Measurements from ENCODE around the gene CMSS1. TPM values are rescaled to one million over a fixed set of nuclear protein-coding genes. Genes with fewer than 3 reads are reported as not detected.

CMSS1 gene
- total RNA-seq, 6 experiments from 2014 or later: 10.1 to 14.6 (median 11.6) TPM

GRCh38 chr3:100073714-100074307, 256.1 kb downstream of the CMSS1 start:
- H3K4me3 ChIP-seq: no peak overlapping the region
- H3K27me3 ChIP-seq: no peaks in the 10 kb centered on the region
- H3K36me3 ChIP-seq: no peaks in the 10 kb centered on the region
- peak overlapping the region in 2 of 3 donors; percentile 4 to 27 for H3K27ac ChIP-seq
- H3K4me1 ChIP-seq: peaks cover 0 to 19% (median 7%) of the 10 kb centered on the region in 4 donors
- no peaks in the 10 kb centered on the region for H3K9me3 ChIP-seq
- TF ChIP-seq POLR2A (IDR thresholded peaks at IDR 0.05): no peak
- TF ChIP-seq CTCF (IDR thresholded peaks at IDR 0.05): no peak
- intact Hi-C loops (cut with DNase I): loop anchor here in 1 of 2 donors (5.0 kb wide), 1 partner anchor 178 kb away; no protein-coding TSS in a partner anchor
- ATAC-seq: no peak
- 48% methylated on average over 10 of the region's 10 CpGs for WGBS (ENCODE audit: insufficient coverage, low coverage, low lambda C conversion rate, missing lambda C conversion rate)
- no peak for DNase-seq

GRCh38 chr3:100075196-100075595, 257.5 kb downstream of the CMSS1 start:
- WGBS (ENCODE audit: insufficient coverage, low coverage, low lambda C conversion rate, missing lambda C conversion rate): 91% methylated on average over 3 of the region's 4 CpGs
- intact Hi-C loops (cut with DNase I): no loop called here
- TF ChIP-seq CTCF (IDR thresholded peaks at IDR 0.05) (no peak), POLR2A (IDR thresholded peaks at IDR 0.05) (no peak)
- peaks cover 0 to 19% (median 6%) of the 10 kb centered on the region in 4 donors for H3K4me1 ChIP-seq
- H3K27ac ChIP-seq: no peak overlapping the region
- no peak for DNase-seq
- no peaks in the 10 kb centered on the region for H3K27me3 ChIP-seq
- ATAC-seq: no peak
- no peaks in the 10 kb centered on the region for H3K9me3 ChIP-seq
- H3K4me3 ChIP-seq: no peak overlapping the region
- no peaks in the 10 kb centered on the region for H3K36me3 ChIP-seq

GRCh38 chr3:100075851-100076730, 258.4 kb downstream of the CMSS1 start:
- H3K4me1 ChIP-seq: peaks cover 0 to 22% (median 6%) of the 10 kb centered on the region in 4 donors
- ATAC-seq (peak in 2 of 4 donors; percentile 7 to 8), DNase-seq (no peak)
- H3K27me3 ChIP-seq: no peaks in the 10 kb centered on the region
- peak overlapping the region in 2 of 3 donors; percentile 38 to 39 for H3K27ac ChIP-seq
- 58% methylated on average over 4 of the region's 4 CpGs for WGBS (ENCODE audit: insufficient coverage, low coverage, low lambda C conversion rate, missing lambda C conversion rate)
- TF ChIP-seq POLR2A (IDR thresholded peaks at IDR 0.05) (no peak), CTCF (IDR thresholded peaks at IDR 0.05) (no peak)
- no peaks in the 10 kb centered on the region for H3K36me3 ChIP-seq
- no peak overlapping the region for H3K4me3 ChIP-seq
- H3K9me3 ChIP-seq: no peaks in the 10 kb centered on the region
- intact Hi-C loops (cut with DNase I): no loop called here

GRCh38 chr3:100076731-100077529, 259.3 kb downstream of the CMSS1 start:
- Histone ChIP-seq H3K4me1 (peaks cover 0 to 23% (median 6%) of the 10 kb centered on the region in 4 donors), H3K4me3 (no peak overlapping the region), H3K27me3 (no peaks in the 10 kb centered on the region), H3K36me3 (no peaks in the 10 kb centered on the region), H3K27ac (peak overlapping the region in 2 of 3 donors; percentile 38 to 39), H3K9me3 (no peaks in the 10 kb centered on the region)
- TF ChIP-seq CTCF (IDR thresholded peaks at IDR 0.05) (no peak), POLR2A (IDR thresholded peaks at IDR 0.05) (no peak)
- ATAC-seq (peak; percentile 66 to 88 (median 80)), DNase-seq (peak in 1 of 3 donors; percentile 56)
- 41% methylated on average over 7 of the region's 7 CpGs for WGBS (ENCODE audit: insufficient coverage, low coverage, low lambda C conversion rate, missing lambda C conversion rate)
- intact Hi-C loops (cut with DNase I): no loop called here

All from right lobe of liver (tissue), 6 donors.